ENCODE measurements around the gene CLDN14. TPM values are rescaled to one million over a fixed set of nuclear protein-coding genes. Genes with fewer than 3 reads are reported as not detected.

Gene CLDN14
- total and polyA plus RNA-seq, 8 donors: 0.48 TPM; not detected in 7

DNA sequence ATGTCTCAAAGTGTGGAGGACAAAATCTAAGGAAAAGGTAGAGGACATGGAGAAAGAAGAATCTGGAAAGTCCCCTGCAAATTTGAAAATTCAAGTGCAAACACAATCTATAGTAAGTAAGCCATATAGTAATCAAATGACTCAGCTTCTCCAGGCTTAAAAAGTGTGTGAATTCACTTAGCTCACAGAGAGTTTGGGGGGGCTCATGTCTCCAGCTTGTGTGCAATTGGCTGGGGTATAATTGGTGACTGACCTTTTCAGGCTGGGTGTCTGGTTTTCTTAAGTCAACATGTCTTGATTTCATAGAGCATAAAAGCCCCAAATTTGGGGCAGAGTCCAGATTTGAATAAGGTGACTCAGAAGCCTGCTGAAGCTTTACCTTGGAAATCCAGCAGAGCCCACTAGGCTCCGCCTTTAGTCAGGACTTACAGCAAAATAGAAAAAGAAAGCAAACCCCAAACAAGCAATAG is 8.6 kb downstream of the CLDN14 start:
- WGBS, 5 donors: 81 to 96% (median 86%) methylated on average over 1 of the region's 1 CpG
- Histone ChIP-seq H3K4me1 (no peaks in the 10 kb centered on the region), H3K36me3 (no peaks in the 10 kb centered on the region), H3K9me3 (peaks cover 0 to 7% (median 0%) of the 10 kb centered on the region in 4 donors), H3K4me3 (no peak overlapping the region), H3K27me3 (no peaks in the 10 kb centered on the region), H3K27ac (no peak overlapping the region)
- no peak for DNase-seq
- TF ChIP-seq, protein P1, sequence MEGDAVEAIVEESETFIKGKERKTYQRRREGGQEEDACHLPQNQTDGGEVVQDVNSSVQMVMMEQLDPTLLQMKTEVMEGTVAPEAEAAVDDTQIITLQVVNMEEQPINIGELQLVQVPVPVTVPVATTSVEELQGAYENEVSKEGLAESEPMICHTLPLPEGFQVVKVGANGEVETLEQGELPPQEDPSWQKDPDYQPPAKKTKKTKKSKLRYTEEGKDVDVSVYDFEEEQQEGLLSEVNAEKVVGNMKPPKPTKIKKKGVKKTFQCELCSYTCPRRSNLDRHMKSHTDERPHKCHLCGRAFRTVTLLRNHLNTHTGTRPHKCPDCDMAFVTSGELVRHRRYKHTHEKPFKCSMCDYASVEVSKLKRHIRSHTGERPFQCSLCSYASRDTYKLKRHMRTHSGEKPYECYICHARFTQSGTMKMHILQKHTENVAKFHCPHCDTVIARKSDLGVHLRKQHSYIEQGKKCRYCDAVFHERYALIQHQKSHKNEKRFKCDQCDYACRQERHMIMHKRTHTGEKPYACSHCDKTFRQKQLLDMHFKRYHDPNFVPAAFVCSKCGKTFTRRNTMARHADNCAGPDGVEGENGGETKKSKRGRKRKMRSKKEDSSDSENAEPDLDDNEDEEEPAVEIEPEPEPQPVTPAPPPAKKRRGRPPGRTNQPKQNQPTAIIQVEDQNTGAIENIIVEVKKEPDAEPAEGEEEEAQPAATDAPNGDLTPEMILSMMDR (IDR thresholded peaks at IDR 0.05): no peak
- no peak for TF ChIP-seq POLR2AphosphoS5 (IDR thresholded peaks at IDR 0.05)
- no peak for TF ChIP-seq POLR2A (IDR thresholded peaks at IDR 0.05)
- no peak for TF ChIP-seq EP300 (IDR thresholded peaks at IDR 0.05)
- intact Hi-C loops (cut with DNase I; ENCODE audit: low total_unique reads): no loop called here

DNA sequence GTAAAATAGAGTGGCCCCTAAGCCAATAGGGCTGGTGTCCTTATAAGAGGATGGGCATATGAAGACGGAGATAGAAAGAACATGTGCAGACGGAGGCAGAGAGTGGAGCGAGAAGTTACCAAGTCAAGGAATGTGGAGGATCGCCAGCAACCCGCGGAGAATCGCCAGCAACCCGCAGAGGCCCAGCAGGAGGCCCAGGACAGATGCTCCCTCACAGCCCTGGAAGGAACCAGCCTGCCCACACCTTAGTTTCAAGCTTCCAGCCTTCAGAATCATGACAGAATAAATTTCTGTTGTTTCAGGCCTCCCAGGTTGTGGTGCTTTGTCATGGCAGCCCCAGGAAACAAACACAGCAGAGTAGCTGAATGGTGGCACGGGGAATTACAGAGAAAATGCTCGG is 9.6 kb downstream of the CLDN14 start:
- WGBS, 5 donors: 86 to 93% (median 92%) methylated on average over 10 of the region's 10 CpGs
- DNase-seq: no peak

DNA sequence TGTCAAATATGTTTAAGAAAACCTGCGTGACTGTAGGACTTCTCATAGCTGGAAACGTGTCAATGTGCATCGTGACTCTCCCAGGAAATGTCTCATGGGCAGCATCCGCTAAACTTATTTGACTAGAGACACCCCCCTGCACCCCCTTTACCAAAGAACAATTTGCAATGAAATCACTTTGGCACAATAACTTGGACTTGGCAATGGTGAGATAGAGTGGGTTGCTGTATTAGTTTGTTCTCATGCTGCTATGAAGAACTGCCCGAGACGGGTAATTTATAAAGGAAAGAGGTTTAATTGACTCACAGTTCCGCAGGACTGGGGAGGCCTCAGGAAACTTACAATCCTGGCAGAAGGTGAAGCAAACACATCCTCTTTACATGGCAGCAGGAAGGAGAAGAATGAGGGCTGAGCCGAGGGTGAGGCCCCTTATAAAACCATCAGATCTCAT is 13.8 kb downstream of the CLDN14 start:
- Histone ChIP-seq H3K9me3 (no peaks in the 10 kb centered on the region), H3K4me3 (no peak overlapping the region), H3K27me3 (peaks cover 0 to 26% (median 0%) of the 10 kb centered on the region in 3 donors), H3K36me3 (no peaks in the 10 kb centered on the region), H3K4me1 (peaks cover 0 to 10% (median 2%) of the 10 kb centered on the region in 4 donors), H3K27ac (no peak overlapping the region)
- 82 to 87% (median 86%) methylated on average over 8 of the region's 8 CpGs for WGBS, 5 donors
- intact Hi-C loops (cut with DNase I; ENCODE audit: low total_unique reads): no loop called here
- TF ChIP-seq, protein P1 (IDR thresholded peaks at IDR 0.05): no peak
- TF ChIP-seq POLR2A (IDR thresholded peaks at IDR 0.05): no peak
- no peak for TF ChIP-seq EP300 (IDR thresholded peaks at IDR 0.05)
- no peak for DNase-seq

More for the DNA sequence above, 9.6 kb downstream of the CLDN14 start:
- Histone ChIP-seq H3K9me3 (peaks cover 0 to 7% (median 0%) of the 10 kb centered on the region in 4 donors), H3K27me3 (no peaks in the 10 kb centered on the region), H3K36me3 (no peaks in the 10 kb centered on the region), H3K27ac (no peak overlapping the region), H3K4me1 (no peaks in the 10 kb centered on the region), H3K4me3 (no peak overlapping the region)
- TF ChIP-seq POLR2A (IDR thresholded peaks at IDR 0.05) (no peak), EP300 (IDR thresholded peaks at IDR 0.05) (no peak), POLR2AphosphoS5 (IDR thresholded peaks at IDR 0.05) (no peak)
- TF ChIP-seq, protein P1 (IDR thresholded peaks at IDR 0.05): no peak
- intact Hi-C loops (cut with DNase I; ENCODE audit: low total_unique reads): no loop called here

DNA sequence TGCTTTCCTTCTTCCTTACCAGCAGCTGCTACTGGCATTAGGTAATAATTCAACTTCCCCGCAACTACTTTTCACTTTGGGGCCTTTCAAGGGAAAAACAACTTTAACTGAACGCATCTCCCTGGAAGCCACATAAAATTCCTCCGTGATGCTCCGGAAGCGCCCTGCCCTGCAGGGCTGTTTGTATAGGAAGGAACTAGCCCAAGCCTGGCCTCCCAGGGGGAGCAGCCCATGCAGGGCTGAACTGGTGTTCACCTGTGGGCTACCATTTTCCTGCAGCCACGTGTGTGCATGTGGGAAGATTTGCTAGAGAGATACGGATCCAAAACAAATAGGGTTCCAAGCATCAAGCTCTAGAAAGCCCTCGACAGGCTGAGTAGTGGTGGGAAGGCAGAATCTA is 14.4 kb downstream of the CLDN14 start:
- no peak for DNase-seq
- H3K27me3 ChIP-seq: peaks cover 0 to 30% (median 0%) of the 10 kb centered on the region in 3 donors
- peaks cover 0 to 11% (median 2%) of the 10 kb centered on the region in 4 donors for H3K4me1 ChIP-seq
- no peak overlapping the region for H3K4me3 ChIP-seq
- no peak overlapping the region for H3K27ac ChIP-seq
- intact Hi-C loops (cut with DNase I; ENCODE audit: low total_unique reads): no loop called here
- H3K36me3 ChIP-seq: no peaks in the 10 kb centered on the region
- H3K9me3 ChIP-seq: no peaks in the 10 kb centered on the region
- WGBS, 5 donors: 45 to 65% (median 60%) methylated on average over 8 of the region's 8 CpGs
- no peak for TF ChIP-seq POLR2A (IDR thresholded peaks at IDR 0.05)
- TF ChIP-seq POLR2AphosphoS5 (IDR thresholded peaks at IDR 0.05): no peak
- TF ChIP-seq EP300 (IDR thresholded peaks at IDR 0.05): no peak
- TF ChIP-seq, protein P1 (IDR thresholded peaks at IDR 0.05): no peak

Measured in stomach (tissue), 9 donors.